RCC 7860 (cell line): ENCODE results near the gene SIM2.

Experiments
- DNase-seq: peaks from one replicate; pipeline ENCODE4 v3.0.0-alpha.2; 2015; ENCODE audit warnings: low spot score
- FAIRE-seq: peaks from 2 replicates; lab custom pipeline; 2012; peaks lifted over from hg19 to GRCh38; lab: Jason Lieb, UNC

SIM2 gene

GRCh38 chr21:36684957-36685714, 13.8 kb upstream of the SIM2 start:
- no peak for FAIRE-seq
- DNase-seq = no peak

GRCh38 chr21:36686955-36687354, 12.0 kb upstream of the SIM2 start:
- DNase-seq = no peak
- no peak for FAIRE-seq

- DNase-seq (no peak), FAIRE-seq (no peak)
Observed at GRCh38 chr21:36688324-36688723, 10.6 kb upstream of the SIM2 start.

- FAIRE-seq (no peak), DNase-seq (no peak)
Observed at GRCh38 chr21:36689324-36689723, 9.6 kb upstream of the SIM2 start.

- no peak for DNase-seq
- no peak for FAIRE-seq
Observed at GRCh38 chr21:36690628-36691554, 8.0 kb upstream of the SIM2 start.

GRCh38 chr21:36691555-36692041, 7.3 kb upstream of the SIM2 start:
- FAIRE-seq (no peak), DNase-seq (no peak)

GRCh38 chr21:36692114-36692834, 6.6 kb upstream of the SIM2 start:
- FAIRE-seq (no peak), DNase-seq (no peak)

- no peak for DNase-seq
- FAIRE-seq = no peak
Observed at GRCh38 chr21:36692835-36693488, 6.0 kb upstream of the SIM2 start.

- FAIRE-seq = no peak
- no peak for DNase-seq
Observed at GRCh38 chr21:36693489-36694030, 5.4 kb upstream of the SIM2 start.

- FAIRE-seq (no peak), DNase-seq (no peak)
Observed at GRCh38 chr21:36694031-36694515, 4.8 kb upstream of the SIM2 start.

- no peak for FAIRE-seq
- no peak for DNase-seq
Observed at GRCh38 chr21:36694593-36695282, 4.2 kb upstream of the SIM2 start.

GRCh38 chr21:36695283-36695634, 3.7 kb upstream of the SIM2 start:
- DNase-seq (no peak), FAIRE-seq (no peak)

GRCh38 chr21:36695671-36696389, 3.1 kb upstream of the SIM2 start:
- FAIRE-seq (no peak), DNase-seq (no peak)

- DNase-seq (no peak), FAIRE-seq (no peak)
Observed at GRCh38 chr21:36696390-36697059, 2.4 kb upstream of the SIM2 start.

GRCh38 chr21:36697060-36697850, 1.7 kb upstream of the SIM2 start:
- DNase-seq (no peak), FAIRE-seq (no peak)

- FAIRE-seq = no peak
- DNase-seq = no peak
Observed at GRCh38 chr21:36697851-36698384, 997 bp upstream of the SIM2 start.

- DNase-seq (no peak), FAIRE-seq (no peak)
Observed at GRCh38 chr21:36698385-36698980, 432 bp upstream of the SIM2 start.
